HCT116 (cell line): ENCODE results near the gene DNASE2B. TPM values are rescaled to one million over a fixed set of nuclear protein-coding genes. Genes with fewer than 3 reads are reported as not detected.

Experiments
- ATAC-seq: fragments of 200-7000 bp; cut with Tn5 transposase; 2 replicates; pipeline ENCODE4 v1.9.1; 2020; ENCODE audit warnings: mild to moderate bottlenecking, moderate library complexity
- BruUV-seq: library from RNA; stranded (reverse); fragments of 400-500 nt; replicated peaks from 2 replicates; lab custom pipeline; 2021; lab: Mats Ljungman, UMichigan
- CTCF ChIA-PET: fragments of 300-600 bp; sonication (Branson Sonifier 250); formaldehyde crosslinking; loops from one replicate; lab custom pipeline; 2021; ENCODE audit warnings: antibody characterized with exemption; lab: Charles Lee
- POLR2A ChIA-PET: fragments of 300-600, 350-600 bp; sonication (Branson Sonifier 250); formaldehyde crosslinking; loops from one replicate; lab custom pipeline; 2021; ENCODE audit warnings: antibody characterized with exemption; lab: Charles Lee
- RAD21 ChIA-PET, 2 experiments: fragments of 300-600 bp; sonication (Branson Sonifier 250); formaldehyde crosslinking; loops; one replicate each; lab custom pipeline; 2023; ENCODE audit warnings: low total read pairs in 2 of 2; ENCODE audit not compliant: uncharacterized antibody in 2 of 2, unreplicated experiment in 2 of 2, low non-redundant PET in 1 of 2; lab: Charles Lee
- DNase-seq: peaks from one replicate; pipeline ENCODE4 v3.0.0-alpha.2; 2010; ENCODE audit warnings: low read depth, low spot score
- H2AFZ ChIP-seq: fragments of 200-600 bp; shearing (Covaris generic), sonication (generic); 2 replicates; pipeline ENCODE4 v1.6.1; 2017; ENCODE audit warnings: low read depth, mixed run types, mixed read lengths, antibody characterized with exemption, low read length; ENCODE audit not compliant: poor library complexity, severe bottlenecking
- H3K27ac ChIP-seq: 2 replicates; pipeline ENCODE4 v1.5.1; 2012; ENCODE audit warnings: low read depth, low read length
- H3K27me3 ChIP-seq: fragments of 200-600 bp; sonication (generic); 2 replicates; pipeline ENCODE4 v1.6.1; 2016; ENCODE audit warnings: mixed run types, low read length, mixed read lengths; ENCODE audit not compliant: insufficient read depth
- H3K36me3 ChIP-seq, 2 experiments: fragments of 200-500 bp in 1 of 2; fragments of 200-600 bp in 1 of 2; sonication (Bioruptor generic) in 1 of 2; sonication (generic) in 1 of 2; 2 replicates each; pipeline versions ENCODE4 v1.5.1 to v1.6.1; 2014 to 2016; ENCODE audit warnings: low read length in 2 of 2, inconsistent platforms in 1 of 2, mixed read lengths in 1 of 2, mixed run types in 1 of 2; ENCODE audit not compliant: insufficient read depth in 2 of 2, control insufficient read depth in 1 of 2
- H3K4me1 ChIP-seq, 2 experiments: fragments of 200-600 bp in 1 of 2; sonication (generic) in 1 of 2; 2 replicates each; pipeline versions ENCODE4 v1.5.1 to v1.6.1; 2012 to 2017; ENCODE audit warnings: low read length in 2 of 2, inconsistent platforms in 1 of 2, mild to moderate bottlenecking in 1 of 2, mixed read lengths in 1 of 2, mixed run types in 1 of 2, moderate library complexity in 1 of 2; ENCODE audit not compliant: insufficient read depth in 2 of 2, control insufficient read depth in 1 of 2
- H3K4me2 ChIP-seq: fragments of 200-600 bp; sonication (generic); 2 replicates; pipeline ENCODE4 v1.6.1; 2017; ENCODE audit warnings: mixed run types, low read length, mixed read lengths
- H3K4me3 ChIP-seq, 2 experiments: fragments of 200-600 bp in 1 of 2; sonication (generic) in 1 of 2; replicated peaks in 1 of 2; 2 replicates each; pipeline ENCODE4 v1.5.1; 2011 to 2016; ENCODE audit warnings: low read length in 2 of 2, control low read depth in 1 of 2, low read depth in 1 of 2, mild to moderate bottlenecking in 1 of 2, mixed read lengths in 1 of 2, mixed run types in 1 of 2
- H3K79me2 ChIP-seq: fragments of 200-600 bp; sonication (generic); 2 replicates; pipeline ENCODE4 v1.6.1; 2017; ENCODE audit warnings: mild to moderate bottlenecking, mixed run types, low read length, moderate library complexity, mixed read lengths; ENCODE audit not compliant: insufficient read depth
- H3K9ac ChIP-seq: fragments of 200-600 bp; sonication (generic); 2 replicates; pipeline ENCODE4 v1.6.1; 2016; ENCODE audit warnings: low read length, mixed read lengths
- H3K9me2 ChIP-seq: fragments of 200-600 bp; sonication (generic), shearing (Covaris generic); 2 replicates; pipeline ENCODE4 v1.6.1; 2017; ENCODE audit warnings: mixed run types, mild to moderate bottlenecking, moderate library complexity; ENCODE audit not compliant: insufficient read depth
- H3K9me3 ChIP-seq, 2 experiments: fragments of 200-500 bp in 1 of 2; fragments of 200-600 bp in 1 of 2; sonication (Bioruptor generic) in 1 of 2; sonication (generic) in 1 of 2; 2 replicates each; pipeline ENCODE4 v1.6.1; 2014 to 2017; ENCODE audit warnings: low read length in 2 of 2, mixed read lengths in 2 of 2, inconsistent platforms in 1 of 2, low read depth in 1 of 2, mild to moderate bottlenecking in 1 of 2, mixed run types in 1 of 2, moderate library complexity in 1 of 2; ENCODE audit not compliant: control insufficient read depth in 1 of 2, insufficient read depth in 1 of 2
- H4K20me1 ChIP-seq: fragments of 200-600 bp; sonication (generic), shearing (Covaris generic); 2 replicates; pipeline ENCODE4 v1.6.1; 2017; ENCODE audit warnings: mixed run types, mild to moderate bottlenecking, moderate library complexity; ENCODE audit not compliant: insufficient read depth
- CEBPB ChIP-seq: IDR thresholded peaks from 2 replicates; pipeline ENCODE4 v1.6.1; 2012; ENCODE audit warnings: low read depth
- EGR1 ChIP-seq: IDR thresholded peaks from 2 replicates; pipeline ENCODE4 v1.6.1; 2012; ENCODE audit warnings: low read depth
- ELF1 ChIP-seq: IDR thresholded peaks from 2 replicates; pipeline ENCODE4 v1.6.1; 2012; ENCODE audit warnings: low read depth, borderline replicate concordance
- EZH2 ChIP-seq: fragments of 200-600 bp; sonication (generic); IDR thresholded peaks from 2 replicates; pipeline ENCODE4 v1.6.1; 2017; ENCODE audit warnings: antibody characterized with exemption, mixed run types
- EZH2phosphoT487 ChIP-seq: fragments of 200-600 bp; IDR thresholded peaks from 2 replicates; pipeline ENCODE4 v1.6.1; 2018; ENCODE audit warnings: antibody characterized with exemption, borderline replicate concordance
- FOSL1 ChIP-seq: IDR thresholded peaks from 2 replicates; pipeline ENCODE4 v1.6.1; 2012; ENCODE audit warnings: low read depth
- JUND ChIP-seq: IDR thresholded peaks from 2 replicates; pipeline ENCODE4 v1.6.1; 2012
- POLR2A ChIP-seq: IDR thresholded peaks from 2 replicates; pipeline ENCODE4 v1.7.0; 2011; ENCODE audit warnings: borderline replicate concordance; ENCODE audit not compliant: insufficient read depth, insufficient read length; ENCODE audit errors: extremely low read depth
- RAD21 ChIP-seq: IDR thresholded peaks from 2 replicates; pipeline ENCODE4 v1.6.1; 2012; ENCODE audit warnings: low read depth, mild to moderate bottlenecking
- SIN3A ChIP-seq: IDR thresholded peaks from 2 replicates; pipeline ENCODE4 v1.6.1; 2012; ENCODE audit warnings: low read depth
- SP1 ChIP-seq: IDR thresholded peaks from 2 replicates; pipeline ENCODE4 v1.6.1; 2012; ENCODE audit warnings: low read depth
- SRF ChIP-seq: IDR thresholded peaks from 2 replicates; pipeline ENCODE4 v1.6.1; 2012; ENCODE audit warnings: low read depth
- TCF7L2 ChIP-seq: IDR thresholded peaks from 2 replicates; pipeline ENCODE4 v1.7.0; 2011; ENCODE audit warnings: borderline replicate concordance, inconsistent platforms; ENCODE audit not compliant: insufficient read depth, insufficient read length; ENCODE audit errors: extremely low read depth
- YY1 ChIP-seq: IDR thresholded peaks from 2 replicates; pipeline ENCODE4 v1.6.1; 2011; ENCODE audit warnings: low read length, low read depth, moderate library complexity, mild to moderate bottlenecking; ENCODE audit not compliant: insufficient replicate concordance; ENCODE audit errors: extremely low read depth
- intact Hi-C: fragments of 100-400 bp; cut with micrococcal nuclease; formaldehyde crosslinking; loops from 2 replicates; pipeline ENCODE4 v1.10.0; 2022
- total RNA-seq: library from RNA; stranded (reverse); gene quantifications from one replicate; pipeline ENCODE4 v1.2.1, GENCODE V29; 2021; ENCODE audit not compliant: unreplicated experiment
- TF ChIP-seq, protein P1 (sequence below): IDR thresholded peaks from 2 replicates; pipeline ENCODE4 v1.6.1; 2012
- TF ChIP-seq, protein P2 (sequence below): IDR thresholded peaks from 2 replicates; pipeline ENCODE4 v1.6.1; 2012; ENCODE audit warnings: low read depth
- TF ChIP-seq, protein P3 (sequence below), 3 experiments: fragments of 200-600 bp in 1 of 3; sonication (generic) in 1 of 3; IDR thresholded peaks in 2 of 3; conservative IDR thresholded peaks in 1 of 3; 2 replicates each; pipeline ENCODE4 v1.5.1; 2012 to 2017; ENCODE audit warnings: low read depth in 2 of 3, low read length in 2 of 3, antibody characterized with exemption in 1 of 3, borderline replicate concordance in 1 of 3, control low read depth in 1 of 3, mild to moderate bottlenecking in 1 of 3, mixed read lengths in 1 of 3, mixed run types in 1 of 3, moderate library complexity in 1 of 3; ENCODE audit not compliant: insufficient read depth in 1 of 3

Gene DNASE2B
- total RNA-seq, 1 experiment from 2014 or later, result 0.42 TPM

DNA sequence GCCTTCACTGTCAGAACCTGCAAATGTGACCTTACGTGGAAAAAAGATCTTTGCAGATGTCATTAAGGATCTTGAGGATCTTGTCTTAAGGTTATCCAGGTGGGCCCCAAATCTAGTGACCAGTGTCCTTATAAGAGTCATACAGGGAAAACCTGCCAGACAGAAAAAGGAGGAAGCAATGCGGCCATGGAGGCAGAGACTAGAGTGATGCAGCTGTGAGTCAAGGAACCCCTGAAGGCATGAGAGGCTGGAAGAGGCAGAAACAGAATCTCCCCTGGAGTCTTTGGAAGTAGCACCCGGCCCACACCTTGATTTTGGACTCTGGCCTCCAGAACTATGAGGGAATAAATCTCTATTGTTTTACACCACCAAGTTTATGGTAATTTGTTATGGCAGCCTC lies 36.5 kb upstream of the DNASE2B start (continued):
- TF ChIP-seq TCF7L2 (no peak), JUND (peak; percentile 40; the same call in 1 of the 2 replicates), ELF1 (no peak), SP1 (peak; percentile 42), SRF (no peak), CEBPB (no peak)
- TF ChIP-seq, protein P1, sequence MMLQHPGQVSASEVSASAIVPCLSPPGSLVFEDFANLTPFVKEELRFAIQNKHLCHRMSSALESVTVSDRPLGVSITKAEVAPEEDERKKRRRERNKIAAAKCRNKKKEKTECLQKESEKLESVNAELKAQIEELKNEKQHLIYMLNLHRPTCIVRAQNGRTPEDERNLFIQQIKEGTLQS, result no peak

DNA sequence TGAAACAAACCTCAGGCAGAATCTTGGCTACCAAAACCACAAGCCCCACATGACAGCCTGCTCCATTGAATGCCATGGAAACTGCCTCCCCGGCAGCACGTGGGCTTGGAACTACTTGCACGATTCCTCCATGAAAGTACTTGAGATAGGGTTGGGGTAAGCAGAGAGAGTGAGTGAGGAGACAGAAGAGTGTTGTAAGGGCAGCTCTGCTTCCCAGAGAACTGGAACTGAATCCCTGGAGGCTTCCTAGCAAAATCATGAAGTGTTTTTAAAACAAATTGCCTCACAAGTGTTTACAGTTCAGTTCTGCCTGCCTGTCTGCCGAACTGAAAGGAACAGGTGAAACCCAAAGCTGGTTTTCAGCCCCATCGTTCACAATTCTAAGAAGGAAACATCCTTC lies 35.3 kb upstream of the DNASE2B start:
- DNase-seq (no peak), ATAC-seq (no peak)
- Histone ChIP-seq H3K79me2 (no peaks in the 10 kb centered on the region), H3K4me3 (no peak overlapping the region), H3K36me3 (no peaks in the 10 kb centered on the region; a peak in 1 of 4 replicates), H4K20me1 (no peaks in the 10 kb centered on the region), H3K4me2 (peak overlapping the region; percentile 4; the same call in 1 of the 2 replicates), H3K9me3 (peaks cover 0 to under 1% of the 10 kb centered on the region in 2 experiments; a peak in 1 of 4 replicates), H2AFZ (no peak overlapping the region), H3K9ac (0 out of 2 replicates have a peak overlapping the region, but pooled peaks have one; percentile 4), H3K9me2 (no peaks in the 10 kb centered on the region), H3K27ac (peak overlapping the region; percentile 99), H3K4me1 (peaks cover 38 to 63% of the 10 kb centered on the region in 2 experiments), H3K27me3 (no peaks in the 10 kb centered on the region)
- ChIA-PET CTCF (no interaction called here), POLR2A (no interaction called here), RAD21 (interaction anchor here in 1 of 2 experiments (0.6 kb wide), 1 partner anchor 68 kb away, joined by 3 read pairs; no protein-coding TSS in a partner anchor)
- TF ChIP-seq POLR2A (no peak), SIN3A (no peak), YY1 (no peak), EZH2 (no peak), EZH2phosphoT487 (no peak), FOSL1 (no peak), RAD21 (no peak), ELF1 (no peak), SRF (no peak), EGR1 (no peak)
- TF ChIP-seq, protein P2, sequence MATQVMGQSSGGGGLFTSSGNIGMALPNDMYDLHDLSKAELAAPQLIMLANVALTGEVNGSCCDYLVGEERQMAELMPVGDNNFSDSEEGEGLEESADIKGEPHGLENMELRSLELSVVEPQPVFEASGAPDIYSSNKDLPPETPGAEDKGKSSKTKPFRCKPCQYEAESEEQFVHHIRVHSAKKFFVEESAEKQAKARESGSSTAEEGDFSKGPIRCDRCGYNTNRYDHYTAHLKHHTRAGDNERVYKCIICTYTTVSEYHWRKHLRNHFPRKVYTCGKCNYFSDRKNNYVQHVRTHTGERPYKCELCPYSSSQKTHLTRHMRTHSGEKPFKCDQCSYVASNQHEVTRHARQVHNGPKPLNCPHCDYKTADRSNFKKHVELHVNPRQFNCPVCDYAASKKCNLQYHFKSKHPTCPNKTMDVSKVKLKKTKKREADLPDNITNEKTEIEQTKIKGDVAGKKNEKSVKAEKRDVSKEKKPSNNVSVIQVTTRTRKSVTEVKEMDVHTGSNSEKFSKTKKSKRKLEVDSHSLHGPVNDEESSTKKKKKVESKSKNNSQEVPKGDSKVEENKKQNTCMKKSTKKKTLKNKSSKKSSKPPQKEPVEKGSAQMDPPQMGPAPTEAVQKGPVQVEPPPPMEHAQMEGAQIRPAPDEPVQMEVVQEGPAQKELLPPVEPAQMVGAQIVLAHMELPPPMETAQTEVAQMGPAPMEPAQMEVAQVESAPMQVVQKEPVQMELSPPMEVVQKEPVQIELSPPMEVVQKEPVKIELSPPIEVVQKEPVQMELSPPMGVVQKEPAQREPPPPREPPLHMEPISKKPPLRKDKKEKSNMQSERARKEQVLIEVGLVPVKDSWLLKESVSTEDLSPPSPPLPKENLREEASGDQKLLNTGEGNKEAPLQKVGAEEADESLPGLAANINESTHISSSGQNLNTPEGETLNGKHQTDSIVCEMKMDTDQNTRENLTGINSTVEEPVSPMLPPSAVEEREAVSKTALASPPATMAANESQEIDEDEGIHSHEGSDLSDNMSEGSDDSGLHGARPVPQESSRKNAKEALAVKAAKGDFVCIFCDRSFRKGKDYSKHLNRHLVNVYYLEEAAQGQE, result no peak
- TF ChIP-seq, protein P3, sequence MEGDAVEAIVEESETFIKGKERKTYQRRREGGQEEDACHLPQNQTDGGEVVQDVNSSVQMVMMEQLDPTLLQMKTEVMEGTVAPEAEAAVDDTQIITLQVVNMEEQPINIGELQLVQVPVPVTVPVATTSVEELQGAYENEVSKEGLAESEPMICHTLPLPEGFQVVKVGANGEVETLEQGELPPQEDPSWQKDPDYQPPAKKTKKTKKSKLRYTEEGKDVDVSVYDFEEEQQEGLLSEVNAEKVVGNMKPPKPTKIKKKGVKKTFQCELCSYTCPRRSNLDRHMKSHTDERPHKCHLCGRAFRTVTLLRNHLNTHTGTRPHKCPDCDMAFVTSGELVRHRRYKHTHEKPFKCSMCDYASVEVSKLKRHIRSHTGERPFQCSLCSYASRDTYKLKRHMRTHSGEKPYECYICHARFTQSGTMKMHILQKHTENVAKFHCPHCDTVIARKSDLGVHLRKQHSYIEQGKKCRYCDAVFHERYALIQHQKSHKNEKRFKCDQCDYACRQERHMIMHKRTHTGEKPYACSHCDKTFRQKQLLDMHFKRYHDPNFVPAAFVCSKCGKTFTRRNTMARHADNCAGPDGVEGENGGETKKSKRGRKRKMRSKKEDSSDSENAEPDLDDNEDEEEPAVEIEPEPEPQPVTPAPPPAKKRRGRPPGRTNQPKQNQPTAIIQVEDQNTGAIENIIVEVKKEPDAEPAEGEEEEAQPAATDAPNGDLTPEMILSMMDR (IDR thresholded peaks at IDR 0.05 in 2 of 3, conservative IDR thresholded peaks at IDR 0.05 in 1 of 3; ENCODE audit: borderline replicate concordance in 1 of 3, insufficient read depth in 1 of 3, low read depth in 2 of 3, low read length in 2 of 3), result no peak
- intact Hi-C loops, result no loop called here
- no TSS peak for BruUV-seq
